ENCODE results near the gene TINCR.
"Not testable (repeated sequence)": the region's sequence is repeated elsewhere in the genome, so short reads cannot be mapped to it uniquely, and the experiment has no call there.

TINCR gene

GRCh38 chr19:5557691-5558090 is 10.1 kb downstream of the TINCR start:
- DNase-seq = no peak

GRCh38 chr19:5554828-5555227 is 12.9 kb downstream of the TINCR start:
- no peak for DNase-seq

GRCh38 chr19:5553892-5554291 is 13.9 kb downstream of the TINCR start:
- no peak for DNase-seq

GRCh38 chr19:5547881-5548280 is 19.9 kb downstream of the TINCR start:
- DNase-seq = peak; percentile 7

GRCh38 chr19:5545984-5546383 is 21.8 kb downstream of the TINCR start:
- no peak for DNase-seq

- DNase-seq = no peak
These were observed 22.7 kb downstream of the TINCR start for GRCh38 chr19:5545051-5545450.

- no peak for DNase-seq
These were observed 25.1 kb downstream of the TINCR start for GRCh38 chr19:5542665-5543064.

GRCh38 chr19:5541456-5541855 is 26.3 kb downstream of the TINCR start:
- DNase-seq = no peak

- no peak for DNase-seq
These were observed 27.5 kb downstream of the TINCR start for GRCh38 chr19:5540208-5540607.

- DNase-seq = no peak
These were observed 29.9 kb downstream of the TINCR start for GRCh38 chr19:5537870-5538269.

- not testable (repeated sequence) for DNase-seq
These were observed 30.7 kb downstream of the TINCR start for GRCh38 chr19:5536982-5537579.

- no peak for DNase-seq
These were observed 31.3 kb downstream of the TINCR start for GRCh38 chr19:5536337-5536894.

GRCh38 chr19:5534787-5535586 is 32.8 kb downstream of the TINCR start:
- no peak for DNase-seq

GRCh38 chr19:5533257-5533656 is 34.5 kb downstream of the TINCR start:
- DNase-seq = no peak

GRCh38 chr19:5530701-5531100 is 37.1 kb downstream of the TINCR start:
- no peak for DNase-seq

- DNase-seq = no peak
These were observed 41.1 kb downstream of the TINCR start for GRCh38 chr19:5526691-5527090.

- DNase-seq = no peak
These were observed 43.7 kb downstream of the TINCR start for GRCh38 chr19:5524081-5524480.

- no peak for DNase-seq
These were observed 45.6 kb downstream of the TINCR start for GRCh38 chr19:5522106-5522505.

- DNase-seq = no peak
These were observed 47.3 kb downstream of the TINCR start for GRCh38 chr19:5520501-5520900.

- DNase-seq = no peak
These were observed 48.7 kb downstream of the TINCR start for GRCh38 chr19:5519076-5519475.

GRCh38 chr19:5515737-5516136 is 52.0 kb downstream of the TINCR start:
- no peak for DNase-seq

- no peak for DNase-seq
These were observed 53.8 kb downstream of the TINCR start for GRCh38 chr19:5514001-5514400.

GRCh38 chr19:5512715-5513114 is 55.0 kb downstream of the TINCR start:
- no peak for DNase-seq
